ENCODE data around the gene MEFV.
"Not testable (repeated sequence)": the region's sequence is repeated elsewhere in the genome, so short reads cannot be mapped to it uniquely, and the experiment has no call there.

The MEFV gene, protein sequence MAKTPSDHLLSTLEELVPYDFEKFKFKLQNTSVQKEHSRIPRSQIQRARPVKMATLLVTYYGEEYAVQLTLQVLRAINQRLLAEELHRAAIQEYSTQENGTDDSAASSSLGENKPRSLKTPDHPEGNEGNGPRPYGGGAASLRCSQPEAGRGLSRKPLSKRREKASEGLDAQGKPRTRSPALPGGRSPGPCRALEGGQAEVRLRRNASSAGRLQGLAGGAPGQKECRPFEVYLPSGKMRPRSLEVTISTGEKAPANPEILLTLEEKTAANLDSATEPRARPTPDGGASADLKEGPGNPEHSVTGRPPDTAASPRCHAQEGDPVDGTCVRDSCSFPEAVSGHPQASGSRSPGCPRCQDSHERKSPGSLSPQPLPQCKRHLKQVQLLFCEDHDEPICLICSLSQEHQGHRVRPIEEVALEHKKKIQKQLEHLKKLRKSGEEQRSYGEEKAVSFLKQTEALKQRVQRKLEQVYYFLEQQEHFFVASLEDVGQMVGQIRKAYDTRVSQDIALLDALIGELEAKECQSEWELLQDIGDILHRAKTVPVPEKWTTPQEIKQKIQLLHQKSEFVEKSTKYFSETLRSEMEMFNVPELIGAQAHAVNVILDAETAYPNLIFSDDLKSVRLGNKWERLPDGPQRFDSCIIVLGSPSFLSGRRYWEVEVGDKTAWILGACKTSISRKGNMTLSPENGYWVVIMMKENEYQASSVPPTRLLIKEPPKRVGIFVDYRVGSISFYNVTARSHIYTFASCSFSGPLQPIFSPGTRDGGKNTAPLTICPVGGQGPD

DNA sequence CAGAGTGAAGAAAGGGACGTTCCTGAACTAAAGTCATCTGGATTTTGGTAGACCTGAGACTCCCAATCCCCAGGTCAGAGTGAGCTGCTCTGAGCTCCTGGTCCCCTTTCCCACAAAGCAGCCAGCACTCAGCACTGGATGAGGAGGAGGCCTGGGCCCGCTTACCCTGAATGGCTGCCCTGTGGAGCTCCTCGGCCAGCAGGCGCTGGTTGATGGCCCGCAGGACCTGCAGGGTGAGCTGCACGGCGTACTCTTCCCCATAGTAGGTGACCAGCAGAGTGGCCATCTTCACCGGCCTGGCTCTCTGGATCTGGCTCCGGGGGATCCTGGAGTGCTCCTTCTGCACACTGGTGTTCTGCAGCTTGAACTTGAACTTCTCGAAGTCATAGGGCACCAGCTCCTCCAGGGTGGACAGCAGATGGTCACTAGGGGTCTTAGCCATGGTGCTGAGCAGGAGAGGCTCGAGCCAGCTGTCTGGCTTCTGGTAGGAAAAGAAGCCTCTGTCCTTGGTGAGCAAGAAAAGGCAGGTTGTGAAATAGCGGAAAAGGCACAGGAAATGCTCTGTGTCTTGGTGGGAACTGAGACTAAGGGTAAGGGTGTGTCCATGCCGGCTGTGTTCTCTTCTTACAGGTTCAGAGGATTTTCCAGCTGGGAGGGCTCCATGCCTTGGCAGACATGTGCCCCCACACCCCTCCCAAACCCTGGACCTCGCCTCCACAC lies at the start of gene MEFV:
Gene MEFV (minus strand): TSS at position 488 of the 720 bp plus-strand sequence. CDS start 46 bp downstream, at position 442.
- DNase-seq (ENCODE audit: low spot score): peak; percentile 35

DNA sequence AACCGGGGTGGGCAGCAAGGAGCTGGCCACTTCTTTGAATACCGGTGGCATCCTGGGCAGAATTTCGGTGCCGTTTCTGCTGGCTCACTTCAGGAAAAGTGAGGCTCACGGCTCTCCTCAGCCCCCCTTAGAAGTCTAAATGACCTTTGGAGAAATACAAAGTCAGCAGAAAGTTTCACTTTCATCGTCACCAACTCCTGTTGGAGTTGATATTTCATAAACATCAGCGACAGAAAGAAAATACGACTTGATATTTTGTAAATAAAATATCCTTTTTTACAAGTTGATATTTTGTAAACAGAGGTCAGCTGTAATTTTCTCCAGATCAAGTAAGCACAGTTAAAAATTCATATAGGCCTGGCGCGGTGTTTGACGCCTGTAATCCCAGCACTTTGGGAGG lies 49.6 kb upstream of the MEFV start:
- DNase-seq (ENCODE audit: low spot score): no peak

DNA sequence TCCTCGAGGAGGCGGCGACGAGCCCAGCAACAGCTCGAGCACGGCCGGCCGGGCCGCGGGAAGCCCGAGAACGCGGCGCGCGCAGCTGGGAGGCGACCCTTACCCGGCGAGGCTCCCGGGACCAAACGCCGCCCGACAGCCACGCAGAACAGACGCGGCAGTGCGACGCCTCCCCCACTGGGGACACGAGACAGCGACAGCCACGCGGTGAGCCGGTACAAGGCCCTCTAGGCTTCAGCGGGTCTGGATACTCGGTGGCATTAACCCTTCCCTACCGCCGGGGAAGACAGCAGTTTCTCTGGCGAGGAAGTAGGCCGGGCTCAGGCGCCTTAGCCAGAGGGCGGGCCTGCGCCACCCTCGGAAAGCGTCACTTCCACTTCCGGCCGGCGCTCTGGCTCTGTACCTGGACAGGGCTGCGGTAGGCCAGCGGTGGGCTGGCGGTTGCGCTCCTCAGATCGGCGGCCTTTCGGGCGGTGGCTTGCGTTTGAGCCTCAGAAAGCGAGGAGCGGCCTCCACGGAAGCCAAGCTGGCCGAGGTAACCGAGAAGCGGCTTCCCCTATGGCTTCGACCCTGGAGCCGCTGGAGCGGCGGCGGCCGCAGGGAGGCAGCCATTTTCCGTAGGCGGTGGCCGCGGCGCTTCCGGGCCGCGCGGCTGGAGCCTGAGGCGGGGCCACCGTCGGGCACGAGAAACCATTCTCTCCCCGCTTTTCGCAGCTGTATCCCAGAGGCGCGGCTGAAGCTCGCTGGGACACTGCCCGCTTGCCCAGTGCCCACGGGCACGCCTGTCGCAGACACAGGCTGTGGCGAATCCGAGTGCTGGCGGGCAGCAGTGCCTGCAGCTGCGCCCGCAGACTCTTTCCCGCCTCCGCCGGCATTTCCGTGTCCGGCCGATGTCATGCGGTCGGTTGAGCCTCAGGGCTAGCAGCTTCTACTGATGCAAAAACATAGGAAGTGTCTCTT lies 49.0 kb upstream of the MEFV start, which contains the start of the genes TIGD7 and ZNF75A:
Gene TIGD7 (minus strand): TSS at position 322 of the 960 bp plus-strand sequence. CDS start 4,816 bp downstream, outside the sequence.
Gene ZNF75A (plus strand): TSS at position 389 of the 960 bp plus-strand sequence. CDS start 2,932 bp downstream, outside the sequence.
- peak; percentile 88 for DNase-seq (ENCODE audit: low spot score)

DNA sequence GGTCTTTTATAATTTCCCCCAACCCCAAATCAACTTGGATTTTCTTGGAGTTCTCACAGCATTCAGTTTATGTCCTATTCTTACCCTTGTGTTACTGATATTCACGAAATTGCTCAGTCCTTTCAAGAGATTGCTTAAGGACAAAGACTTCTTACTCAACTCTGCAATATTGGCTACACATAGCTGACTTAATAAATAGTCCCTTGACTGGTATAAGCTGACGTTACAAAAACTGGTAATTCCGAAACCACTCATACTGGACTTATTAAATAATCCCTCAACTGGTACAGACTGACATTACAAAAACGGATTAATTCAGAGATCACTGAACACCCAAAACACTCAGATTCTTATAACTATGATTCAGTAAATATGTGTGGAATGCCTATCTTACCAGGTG lies 47.9 kb upstream of the MEFV start:
- DNase-seq (ENCODE audit: low spot score): no peak

DNA sequence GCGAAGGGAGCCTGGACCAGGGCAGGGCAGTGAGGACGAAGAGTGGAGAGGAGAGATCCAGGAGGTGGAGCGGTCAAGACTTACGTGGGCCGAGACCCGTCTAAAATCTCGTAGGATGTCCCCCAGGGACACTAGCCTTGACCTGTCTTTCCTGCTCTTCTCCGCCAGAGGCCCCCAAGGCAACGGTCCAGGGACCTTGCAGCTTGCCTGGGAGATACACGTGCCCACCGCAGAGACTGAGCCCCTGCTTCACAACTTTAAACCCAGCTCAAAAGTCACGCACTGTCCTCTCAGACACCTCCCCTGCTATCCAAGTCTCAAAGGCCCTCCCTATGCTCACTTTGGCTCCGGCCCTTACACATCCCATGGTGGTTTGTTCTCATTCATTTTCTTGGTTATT lies 39.4 kb upstream of the MEFV start:
- no peak for DNase-seq (ENCODE audit: low spot score)

DNA sequence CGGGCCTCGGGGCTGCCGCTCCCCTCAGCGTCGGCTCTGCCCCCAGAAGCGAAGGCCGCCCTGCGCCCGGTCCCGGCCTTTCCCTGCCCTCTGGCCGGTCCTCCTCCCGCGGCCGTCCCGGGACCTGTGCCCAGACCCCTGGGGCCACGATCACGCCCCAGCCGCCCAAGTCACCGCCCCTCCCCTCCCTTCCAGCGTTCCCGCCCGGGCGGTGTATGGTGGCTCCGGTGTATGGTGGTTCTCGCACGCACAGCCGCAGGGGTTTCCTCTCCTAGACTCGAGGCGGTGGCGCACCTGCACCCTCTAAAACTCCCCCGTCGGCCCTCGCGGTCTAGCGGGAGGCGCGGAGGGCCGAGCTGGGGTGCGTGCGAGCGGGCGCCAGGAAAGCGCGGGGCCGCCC lies 38.8 kb upstream of the MEFV start:
- DNase-seq (ENCODE audit: low spot score): no peak

DNA sequence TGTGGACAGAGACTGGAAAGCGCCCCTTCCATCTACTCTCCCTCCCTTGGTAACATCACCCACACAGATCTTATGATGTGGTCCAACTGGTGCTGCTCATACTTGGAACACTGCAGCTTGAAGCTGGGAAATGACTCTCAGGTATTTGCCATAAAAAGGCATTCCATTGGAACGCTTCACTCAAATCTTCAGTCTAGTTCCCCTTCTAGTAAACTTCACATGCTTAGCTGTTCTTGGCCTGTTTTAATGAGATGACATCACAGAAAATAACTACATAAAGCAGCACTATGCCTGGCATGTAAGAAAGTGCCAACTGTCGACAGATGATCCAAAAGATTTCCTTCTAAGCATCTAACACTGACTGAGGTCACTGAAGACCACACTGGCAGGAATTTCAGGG lies 36.2 kb upstream of the MEFV start:
- no peak for DNase-seq (ENCODE audit: low spot score)

DNA sequence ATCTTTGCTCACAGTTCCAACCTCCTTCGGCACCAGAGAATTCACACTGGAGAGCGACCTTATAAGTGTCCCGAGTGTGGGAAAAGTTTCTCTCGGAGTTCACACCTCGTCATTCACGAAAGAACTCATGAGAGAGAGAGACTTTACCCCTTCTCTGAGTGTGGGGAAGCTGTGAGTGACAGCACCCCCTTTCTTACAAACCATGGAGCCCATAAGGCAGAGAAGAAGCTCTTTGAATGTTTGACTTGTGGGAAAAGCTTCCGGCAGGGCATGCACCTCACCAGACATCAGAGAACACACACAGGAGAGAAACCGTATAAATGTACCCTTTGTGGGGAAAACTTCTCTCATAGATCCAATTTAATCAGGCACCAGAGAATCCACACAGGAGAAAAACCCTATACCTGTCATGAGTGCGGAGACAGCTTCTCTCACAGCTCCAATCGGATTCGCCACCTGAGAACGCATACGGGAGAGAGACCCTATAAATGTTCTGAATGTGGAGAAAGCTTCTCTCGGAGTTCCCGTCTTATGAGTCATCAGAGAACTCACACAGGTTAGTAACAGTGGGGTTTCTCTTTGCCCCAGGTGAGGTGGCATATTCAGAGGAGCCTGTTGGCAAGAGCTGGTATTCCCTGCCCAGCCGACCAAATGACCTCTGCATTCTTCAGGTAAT lies 33.7 kb upstream of the MEFV start:
- no peak for DNase-seq (ENCODE audit: low spot score)

DNA sequence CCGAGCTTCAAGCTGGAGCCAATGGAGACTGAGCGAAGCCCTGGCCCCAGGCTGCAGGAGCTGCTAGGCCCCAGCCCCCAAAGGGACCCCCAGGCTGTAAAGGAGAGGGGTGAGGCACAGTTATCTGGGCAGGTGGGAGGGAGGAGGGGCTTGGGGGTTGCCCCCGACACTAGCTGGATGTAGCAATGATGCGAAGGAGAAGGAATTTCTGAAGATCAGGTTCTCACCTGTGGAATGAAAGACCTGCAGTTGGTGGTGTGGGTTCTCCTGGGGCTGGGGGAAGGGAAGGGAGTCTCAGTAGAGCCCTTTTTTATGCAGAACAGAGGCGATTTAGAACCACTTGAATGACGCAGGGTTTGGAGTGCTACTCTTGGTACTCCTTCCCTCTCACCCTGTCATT lies 28.7 kb upstream of the MEFV start:
- no peak for DNase-seq (ENCODE audit: low spot score)

DNA sequence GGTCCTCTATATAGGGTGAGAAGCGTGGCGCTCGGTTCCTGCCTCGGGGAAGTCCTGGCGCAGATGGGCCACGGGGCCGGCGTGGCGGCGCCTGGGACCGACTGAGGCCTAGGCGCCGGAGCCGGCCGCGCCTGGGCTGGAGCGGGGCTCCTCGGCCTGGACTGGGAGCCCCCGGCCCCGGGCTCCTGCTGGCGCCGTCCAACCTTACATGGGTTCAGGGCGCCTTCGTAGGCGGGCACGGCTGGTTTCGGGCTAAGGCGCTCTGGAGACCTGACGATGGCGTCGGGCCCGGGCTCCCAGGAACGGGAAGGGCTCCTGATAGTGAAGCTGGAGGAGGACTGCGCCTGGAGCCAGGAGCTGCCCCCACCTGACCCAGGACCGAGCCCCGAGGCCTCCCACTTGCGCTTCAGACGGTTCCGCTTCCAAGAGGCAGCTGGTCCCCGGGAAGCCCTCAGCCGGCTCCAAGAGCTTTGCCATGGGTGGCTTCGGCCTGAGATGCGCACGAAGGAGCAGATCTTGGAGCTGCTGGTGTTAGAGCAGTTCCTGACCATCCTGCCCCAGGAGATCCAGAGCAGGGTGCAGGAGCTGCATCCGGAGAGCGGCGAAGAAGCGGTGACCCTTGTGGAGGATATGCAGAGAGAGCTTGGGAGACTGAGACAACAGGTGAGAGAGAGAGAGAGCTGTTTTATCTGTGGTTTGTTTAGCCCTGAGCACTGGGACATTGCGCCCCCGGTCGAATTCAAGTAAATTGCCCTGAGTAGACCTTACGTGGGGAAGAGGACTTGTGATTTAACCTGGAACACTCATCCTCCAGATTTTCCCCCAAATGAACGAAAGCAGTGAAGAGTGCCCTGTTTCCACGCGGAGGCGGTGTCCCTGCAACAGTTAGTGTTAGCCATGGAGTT lies 27.4 kb upstream of the MEFV start:
- DNase-seq (ENCODE audit: low spot score): no peak

DNA sequence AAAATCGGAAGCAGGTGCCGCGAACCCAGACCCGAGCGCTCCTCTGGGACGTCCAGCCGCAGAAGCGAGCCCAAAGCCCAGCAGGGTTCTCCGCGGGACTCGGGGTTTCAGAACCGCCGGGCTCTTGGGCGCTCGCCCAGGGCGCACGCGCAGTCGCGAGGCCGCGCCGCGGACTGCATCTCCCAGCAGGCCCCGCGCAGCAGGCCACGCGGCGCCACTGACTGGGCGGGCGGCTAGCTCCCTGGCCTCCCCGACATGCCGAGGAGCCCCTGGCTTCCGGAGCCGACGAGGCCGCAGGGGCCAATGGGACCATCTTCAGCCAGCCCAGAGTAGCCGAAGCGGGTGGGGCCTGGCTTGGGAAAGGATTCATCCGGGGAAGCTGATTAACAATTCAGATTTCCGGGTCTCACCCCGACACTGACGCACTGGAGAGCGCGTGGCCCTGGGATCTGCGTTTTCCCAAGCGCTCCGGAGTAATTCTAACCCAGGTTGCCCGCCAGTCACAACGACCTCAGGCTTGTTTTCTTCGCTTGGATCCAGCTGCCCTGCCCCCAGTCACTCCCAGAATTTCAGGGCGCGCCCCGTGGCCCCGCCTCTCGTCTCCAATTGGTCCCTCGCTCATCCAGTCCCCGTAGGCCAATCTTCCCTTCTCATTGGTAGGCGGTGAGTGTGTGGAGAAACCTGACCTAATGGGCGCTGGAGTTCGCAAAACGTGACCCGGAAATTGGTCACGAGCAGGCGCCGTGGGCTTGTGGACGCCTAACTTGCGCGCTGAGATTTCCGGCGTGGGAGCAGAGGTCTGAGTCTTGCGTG lies 26.5 kb upstream of the MEFV start, which contains the start of gene ZNF263:
Gene ZNF263 (plus strand): TSS at position 762 of the 813 bp plus-strand sequence. CDS start 328 bp downstream, outside the sequence.
- DNase-seq (ENCODE audit: low spot score): peak; percentile 99

DNA sequence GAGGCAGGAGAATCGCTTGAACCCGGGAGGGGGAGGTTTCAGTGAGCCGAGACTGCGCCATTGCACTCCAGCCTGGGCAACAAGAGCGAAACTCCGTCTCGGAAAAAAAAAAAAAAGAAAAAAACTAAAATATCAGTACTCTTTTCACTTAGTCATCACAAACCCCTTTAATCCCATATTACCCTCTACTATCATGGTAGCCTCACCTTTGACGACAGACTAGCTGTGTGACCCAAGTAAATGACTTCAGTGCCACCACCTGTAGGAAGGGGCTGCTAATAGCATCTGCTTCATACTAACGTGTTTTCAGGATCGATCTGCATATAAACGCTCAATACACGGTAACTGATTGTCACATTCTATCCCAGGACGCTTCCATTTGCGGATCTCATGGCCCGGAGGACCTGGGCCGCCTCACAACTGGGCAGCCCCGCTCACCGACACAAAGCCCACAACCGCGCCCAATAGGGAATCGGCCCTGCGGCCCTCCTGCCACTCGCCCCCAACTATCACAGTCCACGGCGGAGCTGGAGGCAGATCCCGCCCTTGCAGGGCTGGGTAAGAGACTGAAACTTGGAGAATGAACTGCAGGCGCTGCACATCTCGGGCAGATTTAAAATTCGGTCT lies 25.8 kb upstream of the MEFV start:
- DNase-seq (ENCODE audit: low spot score): no peak

DNA sequence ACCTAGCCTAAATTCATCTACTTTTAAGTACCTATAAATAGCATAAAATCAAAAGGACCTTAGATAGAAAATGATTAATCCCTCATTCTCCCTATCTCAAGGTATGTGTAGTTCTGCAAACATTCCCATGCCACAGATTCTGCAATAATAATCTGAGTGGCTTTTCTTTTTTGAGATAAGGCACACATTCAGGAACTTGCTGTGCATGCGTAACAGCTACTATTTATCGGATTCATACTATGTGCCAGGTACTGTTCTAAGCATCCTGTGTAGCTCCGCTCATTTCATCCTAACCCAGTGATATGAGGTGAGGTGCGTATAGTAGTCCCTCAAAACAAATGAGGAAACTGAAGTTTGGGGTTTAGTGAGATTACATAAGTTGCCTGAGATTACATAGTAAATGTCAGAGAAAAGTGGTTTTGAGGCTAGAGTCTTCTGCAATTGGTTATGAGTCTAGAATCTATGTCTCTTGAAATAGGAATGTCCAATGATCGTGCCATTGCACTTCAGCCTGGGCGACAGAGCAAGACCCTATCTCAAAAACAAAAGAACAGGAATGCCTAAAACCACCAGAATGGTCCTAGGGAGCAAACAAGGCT lies 24.9 kb upstream of the MEFV start:
- DNase-seq (ENCODE audit: low spot score): no peak

DNA sequence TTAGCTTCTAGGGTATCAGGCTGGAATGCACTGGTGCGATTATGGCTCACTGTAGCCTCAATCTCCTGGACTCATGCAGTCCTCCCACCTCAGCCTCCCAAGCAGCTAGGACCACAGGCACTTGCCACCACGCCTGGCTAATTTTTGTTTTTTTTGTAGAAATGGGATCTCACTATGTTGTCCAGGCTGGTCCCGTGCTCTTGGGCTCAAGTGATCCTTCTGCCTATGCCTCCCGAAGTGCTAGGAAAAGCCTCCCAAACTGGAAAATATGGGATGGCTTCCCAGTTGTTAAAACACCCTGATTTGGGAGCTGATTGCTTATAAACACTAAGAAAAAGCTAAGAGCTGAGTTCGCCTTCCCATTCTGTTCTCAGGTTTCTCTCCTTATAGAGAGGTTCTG lies 20.2 kb upstream of the MEFV start:
- no peak for DNase-seq (ENCODE audit: low spot score)

DNA sequence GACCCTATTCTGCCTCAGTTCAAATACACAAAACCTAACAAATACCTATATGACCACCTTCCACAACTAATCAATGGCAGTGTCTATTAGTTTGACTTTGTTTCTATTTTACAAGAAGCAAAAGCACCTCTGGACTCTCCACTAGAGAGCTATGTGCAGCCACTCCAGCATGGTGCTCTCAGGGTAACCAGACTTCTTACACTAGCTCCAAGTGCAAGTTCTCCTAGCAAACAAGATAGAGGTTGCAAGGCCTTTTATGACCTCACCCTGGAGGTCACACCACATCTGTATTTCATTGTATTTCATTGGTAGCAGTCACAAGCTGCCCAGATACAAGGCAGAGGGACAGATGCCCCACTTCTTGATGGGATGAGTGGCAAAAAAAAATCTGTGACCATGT lies 18.5 kb upstream of the MEFV start:
- no peak for DNase-seq (ENCODE audit: low spot score)

DNA sequence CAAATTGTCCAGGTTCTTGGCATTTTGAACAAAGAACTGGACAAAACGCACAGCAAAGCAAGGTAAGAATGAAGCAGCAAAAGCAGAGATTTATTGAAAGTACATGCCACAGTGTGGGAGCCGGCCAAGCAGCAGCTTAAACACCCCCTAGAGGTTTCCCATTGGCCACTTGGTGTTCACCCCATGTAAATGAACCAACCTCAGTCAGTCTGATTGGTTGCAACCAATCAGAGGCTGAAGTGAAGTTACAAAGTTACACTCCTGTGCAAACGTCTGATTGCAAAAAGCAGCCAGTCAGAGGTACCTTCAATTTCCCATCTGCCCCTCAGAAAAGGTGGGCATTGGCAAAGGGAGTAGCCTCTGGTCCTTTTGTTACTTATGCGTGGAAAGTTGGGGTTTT lies 18.1 kb upstream of the MEFV start:
- no peak for DNase-seq (ENCODE audit: low spot score)

DNA sequence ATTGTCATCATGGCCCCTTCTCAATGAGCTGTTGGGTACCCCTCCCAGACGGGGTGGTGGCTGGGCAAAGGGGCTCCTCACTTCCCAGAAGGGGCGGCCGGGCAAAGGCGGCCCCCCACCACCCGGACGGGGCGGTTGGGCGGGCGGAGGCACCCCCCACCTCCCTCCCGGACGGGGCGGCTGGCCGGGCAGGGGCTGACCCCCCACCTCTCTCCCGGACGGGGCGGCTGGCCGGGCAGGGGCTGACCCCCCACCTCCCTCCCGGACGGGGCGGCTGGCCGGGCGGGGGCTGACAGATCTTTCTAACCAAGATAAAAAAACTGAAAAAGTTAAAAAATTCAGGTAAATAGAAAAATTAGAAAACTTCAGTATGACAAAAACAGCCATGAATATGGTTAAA lies 14.8 kb upstream of the MEFV start:
- DNase-seq (ENCODE audit: low spot score): not testable (repeated sequence)

DNA sequence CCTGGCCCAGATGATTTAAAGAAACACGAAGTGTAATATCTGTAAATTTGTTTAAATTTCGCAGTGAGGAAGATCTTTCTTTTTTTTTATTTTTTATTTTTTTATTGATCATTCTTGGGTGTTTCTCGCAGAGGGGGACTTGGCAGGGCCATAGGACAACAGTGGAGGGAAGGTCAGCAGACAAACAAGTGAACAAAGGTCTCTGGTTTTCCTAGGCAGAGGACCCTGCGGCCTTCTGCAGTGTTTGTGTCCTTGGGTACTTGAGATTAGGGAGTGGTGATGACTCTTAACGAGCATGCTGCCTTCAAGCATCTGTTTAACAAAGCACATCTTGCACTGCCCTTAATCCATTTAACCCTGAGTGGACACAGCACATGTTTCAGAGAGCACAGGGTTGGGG lies 14.3 kb upstream of the MEFV start:
- not testable (repeated sequence) for DNase-seq (ENCODE audit: low spot score)
